Naive B cell (primary cell): ENCODE measurements around the gene BRINP1. TPM values are rescaled to one million over a fixed set of nuclear protein-coding genes. Genes with fewer than 3 reads are reported as not detected.

ENCODE experiments used
- ATAC-seq, 2 donors: fragments of 150-1000 bp; cut with Tn5 transposase; 2 replicates each; pipeline ENCODE4 v1.10.0; 2021; ENCODE audit warnings: low read depth in 2 of 2, mild to moderate bottlenecking in 2 of 2, moderate library complexity in 2 of 2
- DNase-seq: peaks from one replicate; pipeline ENCODE4 v3.0.0; 2022
- H3K27ac Mint-ChIP-seq, 6 donors: one replicate each; pipeline ENCODE4 v1.8.0; 2020 to 2022; ENCODE audit warnings: mild to moderate bottlenecking in 6 of 6, mixed read lengths in 6 of 6, moderate library complexity in 5 of 6, inconsistent platforms in 2 of 6
- H3K27me3 Mint-ChIP-seq, 3 donors: one replicate each; pipeline ENCODE4 v1.8.0; 2021 to 2022; ENCODE audit warnings: mixed read lengths in 3 of 3, mild to moderate bottlenecking in 1 of 3
- H3K36me3 Mint-ChIP-seq, 2 donors: one replicate each; pipeline ENCODE4 v1.8.0; 2020 to 2022; ENCODE audit warnings: mixed read lengths in 2 of 2, inconsistent platforms in 1 of 2, mild to moderate bottlenecking in 1 of 2
- H3K4me1 Mint-ChIP-seq, 3 donors: one replicate each; pipeline ENCODE4 v1.8.0; 2020 to 2022; ENCODE audit warnings: mixed read lengths in 3 of 3, inconsistent platforms in 1 of 3, mild to moderate bottlenecking in 1 of 3, moderate library complexity in 1 of 3
- H3K4me3 Mint-ChIP-seq, 8 donors: one replicate each; pipeline ENCODE4 v1.8.0; 2020 to 2022; ENCODE audit warnings: mild to moderate bottlenecking in 8 of 8, mixed read lengths in 8 of 8, moderate library complexity in 8 of 8, inconsistent platforms in 2 of 8
- H3K9me3 Mint-ChIP-seq, 7 donors: one replicate each; pipeline ENCODE4 v1.8.0; 2020 to 2022; ENCODE audit warnings: mixed read lengths in 7 of 7, mild to moderate bottlenecking in 5 of 7, inconsistent platforms in 2 of 7, moderate library complexity in 1 of 7
- polyA plus RNA-seq, 6 donors: library from polyadenylated mRNA; unstranded; fragments of 300-500 nt; fragmentation: Illumina TruSeq; gene quantifications; one replicate each; pipeline ENCODE4 v1.2.3, GENCODE V29; 2021; ENCODE audit warnings: low read depth in 6 of 6

BRINP1 gene
- polyA plus RNA-seq, 6 donors from 2014 or later = not detected

DNA sequence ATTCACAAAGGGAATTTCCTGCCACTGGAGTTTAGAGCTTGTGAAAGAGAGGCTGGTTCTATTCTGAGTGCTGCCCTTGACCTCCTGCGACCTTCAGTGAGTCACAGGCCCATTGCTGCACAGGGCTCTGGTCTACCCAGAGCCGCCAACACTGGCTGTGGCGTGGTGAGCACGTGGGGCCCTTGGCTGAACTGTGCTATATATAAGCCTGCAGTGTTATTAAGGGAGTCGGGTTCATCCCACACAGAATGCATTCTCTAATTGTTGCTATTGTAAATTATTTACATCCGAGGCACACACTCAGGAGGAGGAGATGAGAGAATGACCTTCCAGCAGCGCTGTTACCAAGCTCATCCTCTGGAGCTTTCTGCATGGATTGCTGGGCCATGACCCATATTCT is 47.1 kb downstream of the BRINP1 start:
- peaks cover 0 to 8% (median 0%) of the 10 kb centered on the region in 3 donors for H3K27me3 Mint-ChIP-seq
- H3K4me1 Mint-ChIP-seq = peaks cover 0 to 1% (median 0%) of the 10 kb centered on the region in 3 donors
- no peak overlapping the region for H3K4me3 Mint-ChIP-seq
- ATAC-seq (no peak), DNase-seq (no peak)
- H3K9me3 Mint-ChIP-seq = peaks cover 0 to 16% (median 7%) of the 10 kb centered on the region in 7 donors
- H3K36me3 Mint-ChIP-seq = no peaks in the 10 kb centered on the region
- no peak overlapping the region for H3K27ac Mint-ChIP-seq

DNA sequence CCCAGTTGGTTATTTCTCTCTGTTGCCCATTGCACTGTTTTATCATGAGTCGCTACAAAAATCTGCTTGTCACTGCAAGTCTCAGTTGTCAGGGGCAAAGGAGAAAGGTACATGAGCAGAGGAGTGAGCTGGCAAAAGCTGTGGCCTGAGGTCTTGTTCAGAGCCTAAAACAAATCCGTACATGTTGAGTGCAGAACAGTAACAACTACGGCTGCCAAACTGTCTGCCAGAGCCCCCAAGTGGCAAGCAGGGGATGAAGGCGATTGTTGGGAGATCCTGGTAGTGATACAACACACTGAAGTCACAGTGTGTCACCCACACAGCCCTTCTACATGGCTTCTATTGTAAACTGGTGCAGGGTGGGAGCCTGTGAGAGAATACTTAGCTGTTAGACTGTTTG is 50.9 kb downstream of the BRINP1 start:
- ATAC-seq (no peak), DNase-seq (no peak)
- Mint-ChIP-seq H3K4me3 (no peak overlapping the region), H3K27me3 (peaks cover 0 to 8% (median 1%) of the 10 kb centered on the region in 3 donors), H3K9me3 (peaks cover 0 to 16% (median under 1%) of the 10 kb centered on the region in 7 donors), H3K36me3 (no peaks in the 10 kb centered on the region), H3K4me1 (peaks cover 0 to 1% (median 0%) of the 10 kb centered on the region in 3 donors), H3K27ac (no peak overlapping the region)

DNA sequence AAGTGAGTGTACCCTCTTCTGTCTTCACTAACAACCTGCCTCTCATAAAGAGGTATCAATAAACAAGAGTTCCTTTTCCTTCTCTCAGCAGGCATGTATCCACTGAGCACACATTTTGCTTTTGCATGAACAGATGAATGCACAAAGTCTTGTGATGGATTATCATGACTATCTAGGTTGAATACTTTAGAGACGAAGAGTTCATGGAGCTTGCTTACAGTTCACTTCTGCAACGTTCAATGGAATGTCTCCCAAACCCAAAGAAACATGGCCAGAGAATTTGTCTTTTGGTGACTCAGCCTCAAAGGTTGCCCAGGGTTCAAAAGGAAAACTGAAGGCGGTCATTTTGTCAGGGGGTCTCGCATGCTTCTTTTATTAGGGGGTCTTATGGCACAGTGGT is 55.4 kb downstream of the BRINP1 start:
- no peaks in the 10 kb centered on the region for H3K36me3 Mint-ChIP-seq
- no peak overlapping the region for H3K4me3 Mint-ChIP-seq
- DNase-seq (no peak), ATAC-seq (no peak)
- H3K27me3 Mint-ChIP-seq = peaks cover 0 to 6% (median 0%) of the 10 kb centered on the region in 3 donors
- peaks cover 0 to 5% (median 0%) of the 10 kb centered on the region in 7 donors for H3K9me3 Mint-ChIP-seq
- no peaks in the 10 kb centered on the region for H3K4me1 Mint-ChIP-seq
- no peak overlapping the region for H3K27ac Mint-ChIP-seq

DNA sequence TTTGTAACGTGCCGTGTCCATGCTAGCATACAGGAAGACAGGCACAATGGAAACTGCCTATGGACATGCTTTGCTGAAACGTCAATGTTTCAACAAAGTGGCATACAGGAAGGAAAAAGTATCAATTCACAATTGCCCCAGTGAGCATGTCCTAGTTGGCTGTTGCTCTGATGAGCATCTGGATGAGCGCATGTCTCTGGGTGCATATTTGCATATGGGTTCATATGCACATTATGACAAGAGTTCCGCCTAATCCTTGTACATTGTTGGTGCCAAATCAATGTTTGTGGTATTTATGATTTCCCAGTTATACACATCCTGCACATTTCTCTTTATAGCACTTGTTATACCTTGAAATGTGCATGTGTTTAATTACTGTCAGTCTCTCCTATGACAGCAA is 58.5 kb downstream of the BRINP1 start:
- Mint-ChIP-seq H3K4me3 (no peak overlapping the region), H3K36me3 (no peaks in the 10 kb centered on the region), H3K9me3 (peaks cover 0 to 5% (median 0%) of the 10 kb centered on the region in 7 donors), H3K4me1 (no peaks in the 10 kb centered on the region), H3K27ac (no peak overlapping the region), H3K27me3 (peaks cover 0 to 9% (median 1%) of the 10 kb centered on the region in 3 donors)
- ATAC-seq (no peak), DNase-seq (no peak)

DNA sequence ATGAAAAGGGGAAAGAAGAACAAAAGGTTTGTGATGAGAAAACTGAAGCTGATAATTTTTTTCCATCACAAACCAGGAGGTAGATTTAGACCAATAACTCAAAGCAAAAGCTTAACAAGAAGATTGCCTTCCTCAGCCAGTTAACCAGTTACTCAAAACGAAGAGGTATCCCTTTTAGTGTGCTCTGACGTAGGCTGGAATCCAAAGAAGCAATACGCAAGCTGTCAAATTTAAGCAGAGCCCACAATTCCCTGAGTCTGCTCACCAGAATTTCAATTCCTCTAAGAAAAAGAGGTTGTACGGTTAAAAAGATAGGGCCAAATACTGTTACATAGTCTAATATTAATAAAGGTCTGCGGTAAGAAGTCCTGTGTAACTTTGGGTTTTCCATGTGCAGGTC is 61.8 kb downstream of the BRINP1 start:
- ATAC-seq = no peak
- Mint-ChIP-seq H3K36me3 (no peaks in the 10 kb centered on the region), H3K27ac (no peak overlapping the region), H3K27me3 (peaks cover 3 to 8% (median 5%) of the 10 kb centered on the region in 3 donors), H3K4me3 (no peak overlapping the region), H3K9me3 (peaks cover 0 to 3% (median 0%) of the 10 kb centered on the region in 7 donors), H3K4me1 (no peaks in the 10 kb centered on the region)
- no peak for DNase-seq

DNA sequence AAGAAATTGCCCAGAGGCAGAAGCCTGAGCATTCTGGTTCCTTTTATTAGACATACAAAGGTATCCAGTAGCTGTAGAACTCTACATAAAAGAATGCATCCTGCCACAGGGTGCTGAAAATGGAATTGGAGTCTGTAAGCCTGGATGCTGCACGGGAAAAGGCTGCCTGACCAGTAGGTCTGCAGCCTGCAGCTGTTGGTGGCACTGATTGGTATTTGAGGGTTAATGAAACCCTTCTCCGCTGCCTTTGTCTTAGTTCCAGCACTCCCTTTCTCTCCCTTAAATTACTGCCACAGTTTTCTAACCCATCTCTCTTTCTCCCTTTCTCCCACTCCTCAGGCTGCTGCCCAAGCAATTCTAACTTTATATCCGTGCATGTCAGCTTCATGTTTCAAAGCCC is 64.7 kb downstream of the BRINP1 start:
- Mint-ChIP-seq H3K4me3 (no peak overlapping the region), H3K9me3 (peaks cover 0 to 6% (median 3%) of the 10 kb centered on the region in 7 donors), H3K27ac (no peak overlapping the region), H3K4me1 (no peaks in the 10 kb centered on the region), H3K36me3 (no peaks in the 10 kb centered on the region), H3K27me3 (peaks cover 3 to 8% (median 5%) of the 10 kb centered on the region in 3 donors)
- ATAC-seq = no peak
- no peak for DNase-seq

DNA sequence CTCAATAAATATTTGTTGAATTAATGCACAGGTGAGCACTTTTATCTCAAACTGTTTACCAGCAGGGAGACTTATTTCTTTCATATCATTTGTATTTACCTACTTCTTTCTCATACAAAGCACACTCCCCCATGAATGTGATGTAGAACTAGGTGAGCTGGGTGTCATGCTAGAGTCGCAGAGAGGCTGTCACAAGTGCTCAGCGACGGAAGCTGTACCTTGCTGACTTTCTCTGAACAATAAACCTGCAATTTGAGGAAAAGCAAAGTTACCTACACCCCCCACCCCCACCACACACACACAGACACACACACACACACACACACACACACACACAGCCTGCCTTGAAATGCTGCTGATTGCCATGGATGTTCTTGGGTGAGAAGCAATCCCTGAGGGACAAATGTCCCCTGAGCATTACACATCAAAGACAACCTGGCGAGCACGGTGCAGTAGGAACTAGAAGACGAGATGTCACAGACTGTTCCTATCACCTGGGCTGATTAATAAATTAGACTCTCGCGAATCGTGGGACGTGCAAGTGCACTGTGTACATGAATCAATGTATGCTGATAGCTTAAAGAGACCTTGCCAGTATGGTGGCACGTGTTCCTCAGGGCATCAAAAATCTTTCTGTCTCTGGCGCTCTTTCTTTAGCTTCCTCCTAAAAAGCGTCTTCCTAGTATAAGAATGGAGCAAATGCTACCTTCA is 66.1 kb downstream of the BRINP1 start:
- Mint-ChIP-seq H3K36me3 (no peaks in the 10 kb centered on the region), H3K4me1 (peaks cover 4 to 7% (median 5%) of the 10 kb centered on the region in 3 donors), H3K27ac (no peak overlapping the region), H3K27me3 (peaks cover 3 to 8% (median 5%) of the 10 kb centered on the region in 3 donors), H3K9me3 (peaks cover 0 to 8% (median 5%) of the 10 kb centered on the region in 7 donors), H3K4me3 (no peak overlapping the region)
- ATAC-seq (no peak), DNase-seq (no peak)

DNA sequence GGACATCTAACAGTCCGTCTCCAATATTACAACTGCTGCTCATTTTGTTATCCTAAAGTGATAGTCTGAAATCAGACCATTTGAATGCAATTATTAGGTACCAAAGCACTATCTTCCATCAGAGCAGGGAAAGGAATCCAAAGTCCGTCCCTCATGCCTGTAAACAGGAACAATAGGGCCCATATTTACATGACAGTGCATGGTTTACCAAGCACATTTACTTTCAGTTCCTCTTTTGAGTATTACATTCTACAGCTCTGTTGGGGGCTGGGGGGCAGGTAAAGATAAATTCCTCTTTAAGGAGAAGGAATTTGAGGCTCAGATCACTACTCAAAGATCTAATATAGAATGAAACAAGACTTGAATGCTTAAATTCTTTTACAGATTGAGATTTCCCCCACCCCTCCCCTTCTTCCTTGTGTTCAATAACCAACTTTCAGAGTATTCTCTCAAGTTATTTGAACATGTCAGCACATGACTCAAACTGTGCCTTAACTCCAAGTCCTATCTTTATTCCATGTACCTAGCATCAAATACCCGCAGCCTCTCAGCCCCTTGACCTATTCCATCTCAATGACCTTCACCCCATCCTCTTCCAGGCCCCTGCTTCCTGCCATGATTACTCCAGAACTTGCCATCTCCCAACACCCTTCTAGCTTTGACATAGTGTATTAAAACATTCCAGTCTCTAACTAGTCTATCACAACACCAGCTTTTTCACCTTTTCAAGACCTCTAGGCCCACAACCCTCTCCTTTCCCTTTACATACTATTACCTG is 71.0 kb downstream of the BRINP1 start:
- no peaks in the 10 kb centered on the region for H3K36me3 Mint-ChIP-seq
- ATAC-seq (peak in 1 of 2 donors; percentile 34), DNase-seq (no peak)
- no peaks in the 10 kb centered on the region for H3K27me3 Mint-ChIP-seq
- peaks cover 4 to 10% (median 8%) of the 10 kb centered on the region in 3 donors for H3K4me1 Mint-ChIP-seq
- H3K9me3 Mint-ChIP-seq = peaks cover 0 to 11% (median 5%) of the 10 kb centered on the region in 7 donors
- H3K27ac Mint-ChIP-seq = peak overlapping the region in 1 of 6 donors; percentile 7
- no peak overlapping the region for H3K4me3 Mint-ChIP-seq

DNA sequence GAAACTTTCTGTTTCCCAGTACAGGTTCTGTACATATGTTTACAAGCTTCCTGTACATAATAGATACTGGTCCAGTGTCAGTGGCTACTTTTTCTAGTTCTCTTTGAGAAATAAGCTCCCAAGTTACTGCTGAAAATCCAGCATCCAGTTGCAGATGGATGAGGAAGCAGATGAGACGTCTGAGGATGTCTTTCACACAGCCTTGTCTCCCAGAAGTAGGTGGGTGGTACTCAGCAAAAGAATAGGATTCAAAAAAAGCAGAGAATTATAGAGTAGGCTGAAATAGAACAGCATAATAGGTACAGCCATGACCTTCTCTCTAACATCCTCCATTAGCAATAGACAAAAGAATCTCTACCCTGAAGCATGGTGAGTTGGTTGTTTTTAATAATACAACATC is 77.7 kb downstream of the BRINP1 start:
- Mint-ChIP-seq H3K4me3 (no peak overlapping the region), H3K9me3 (peaks cover 0 to 3% (median 0%) of the 10 kb centered on the region in 7 donors), H3K4me1 (no peaks in the 10 kb centered on the region), H3K27me3 (peaks cover 5 to 16% (median 8%) of the 10 kb centered on the region in 3 donors), H3K27ac (no peak overlapping the region), H3K36me3 (no peaks in the 10 kb centered on the region)
- ATAC-seq (no peak), DNase-seq (no peak)

DNA sequence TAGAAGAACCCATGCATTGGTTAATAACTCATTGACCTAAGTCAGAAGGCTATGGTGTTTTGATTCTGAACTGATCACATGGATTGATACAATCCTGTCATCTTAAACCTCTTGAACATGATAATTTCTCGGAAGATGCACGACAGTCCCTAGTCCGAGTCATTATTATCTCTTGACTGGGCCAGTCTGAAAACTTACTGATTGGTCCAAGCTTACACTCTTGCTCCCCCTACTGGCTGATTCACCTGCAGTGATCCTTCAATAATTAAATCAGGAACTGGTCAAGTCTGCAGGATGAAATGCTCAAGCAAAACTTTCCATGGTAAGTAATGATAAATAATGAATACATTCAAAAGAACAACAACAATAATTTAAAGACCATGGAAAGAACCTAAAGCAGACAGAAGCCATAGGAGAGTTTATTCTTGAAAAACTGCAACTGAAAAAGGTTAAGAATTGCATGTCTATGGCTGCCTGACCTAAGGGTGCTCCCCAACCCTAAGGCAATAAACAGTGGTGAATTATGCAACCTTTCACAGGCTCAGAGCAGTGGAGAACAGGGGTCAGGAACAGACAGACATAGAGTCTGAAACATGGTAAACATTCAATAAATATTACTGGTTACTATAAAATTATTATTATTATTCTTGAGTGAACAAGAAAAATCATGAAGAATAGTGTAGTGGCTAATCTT is 79.3 kb downstream of the BRINP1 start:
- Mint-ChIP-seq H3K9me3 (no peaks in the 10 kb centered on the region), H3K27ac (peak overlapping the region in 1 of 6 donors; percentile 80), H3K4me1 (no peaks in the 10 kb centered on the region), H3K36me3 (no peaks in the 10 kb centered on the region), H3K27me3 (peaks cover 5 to 19% (median 18%) of the 10 kb centered on the region in 3 donors), H3K4me3 (no peak overlapping the region)
- DNase-seq (peak; percentile 3), ATAC-seq (no peak)

DNA sequence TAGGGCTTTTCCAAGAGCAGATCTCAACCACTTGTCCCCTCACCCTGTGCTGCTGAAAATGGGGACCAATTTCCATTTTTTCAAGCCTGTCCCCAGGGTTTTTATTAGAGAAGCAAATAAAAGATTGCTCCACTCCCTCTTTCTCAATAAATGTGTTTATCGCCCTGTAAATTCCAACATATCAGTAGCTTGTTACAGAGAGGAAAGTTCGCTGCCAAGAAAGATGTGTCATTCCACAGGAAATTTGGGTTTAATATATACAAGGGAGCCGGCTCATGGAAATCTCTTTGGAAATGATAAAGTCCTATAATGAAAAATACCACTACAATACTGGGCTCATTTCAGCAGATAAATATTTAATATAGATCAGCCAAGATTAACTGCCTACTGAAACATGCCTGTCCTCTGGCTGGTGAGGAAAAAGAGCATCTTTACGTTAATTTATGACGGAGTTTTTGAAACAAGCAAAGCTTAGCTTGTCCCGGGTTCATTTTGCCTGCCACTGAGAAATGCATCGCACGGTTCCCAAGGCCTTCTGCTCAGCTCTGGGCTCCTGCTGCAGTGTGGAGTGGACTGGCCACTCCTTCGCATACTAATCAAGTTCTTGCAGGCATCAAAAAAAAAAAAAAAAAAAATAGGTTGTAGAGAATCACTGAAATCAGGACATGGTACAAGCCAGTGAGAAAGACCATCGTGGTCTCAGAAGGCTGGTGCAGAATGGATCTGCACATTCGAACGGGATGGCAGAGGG is 84.5 kb downstream of the BRINP1 start:
- ATAC-seq (no peak), DNase-seq (no peak)
- Mint-ChIP-seq H3K4me1 (no peaks in the 10 kb centered on the region), H3K9me3 (peaks cover 0 to 4% (median 0%) of the 10 kb centered on the region in 7 donors), H3K36me3 (no peaks in the 10 kb centered on the region), H3K27me3 (peaks cover 27 to 33% (median 30%) of the 10 kb centered on the region in 3 donors), H3K4me3 (no peak overlapping the region), H3K27ac (no peak overlapping the region)

DNA sequence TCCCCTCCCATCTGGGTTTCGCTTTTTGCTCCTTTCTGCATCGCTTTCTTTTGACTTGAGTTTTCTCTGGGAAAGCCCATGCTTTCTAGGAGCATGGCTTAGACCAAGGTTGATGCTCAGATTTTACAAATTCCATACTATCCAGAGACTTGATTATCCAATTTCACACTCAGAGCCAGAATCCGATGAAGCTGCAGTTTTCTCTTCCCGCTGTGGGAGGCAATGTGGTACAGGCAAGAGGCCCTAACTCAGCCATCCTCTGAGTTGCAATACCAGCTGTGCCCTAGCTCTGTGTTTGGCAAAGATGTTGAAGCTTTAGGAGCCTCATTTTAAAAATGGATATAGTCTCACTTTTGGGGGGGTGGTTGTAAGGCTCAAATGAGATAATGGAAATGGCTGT is 85.1 kb downstream of the BRINP1 start:
- no peaks in the 10 kb centered on the region for H3K36me3 Mint-ChIP-seq
- no peak overlapping the region for H3K4me3 Mint-ChIP-seq
- peaks cover 0 to 4% (median 0%) of the 10 kb centered on the region in 7 donors for H3K9me3 Mint-ChIP-seq
- DNase-seq (no peak), ATAC-seq (no peak)
- no peak overlapping the region for H3K27ac Mint-ChIP-seq
- peaks cover 27 to 33% (median 30%) of the 10 kb centered on the region in 3 donors for H3K27me3 Mint-ChIP-seq
- H3K4me1 Mint-ChIP-seq = no peaks in the 10 kb centered on the region
